AG09319 (cell line): ENCODE measurements around the gene ABCC8.

ENCODE experiments used
- DNase-seq: peaks from one replicate; pipeline ENCODE4 v3.0.0-alpha.2; 2010; ENCODE audit warnings: low read depth; ENCODE audit errors: extremely low read depth
- CTCF ChIP-seq: IDR thresholded peaks from 2 replicates; pipeline ENCODE4 v1.5.1; 2011; ENCODE audit warnings: low read depth, mild to moderate bottlenecking, inconsistent platforms, low read length, moderate library complexity

Gene ABCC8

DNA sequence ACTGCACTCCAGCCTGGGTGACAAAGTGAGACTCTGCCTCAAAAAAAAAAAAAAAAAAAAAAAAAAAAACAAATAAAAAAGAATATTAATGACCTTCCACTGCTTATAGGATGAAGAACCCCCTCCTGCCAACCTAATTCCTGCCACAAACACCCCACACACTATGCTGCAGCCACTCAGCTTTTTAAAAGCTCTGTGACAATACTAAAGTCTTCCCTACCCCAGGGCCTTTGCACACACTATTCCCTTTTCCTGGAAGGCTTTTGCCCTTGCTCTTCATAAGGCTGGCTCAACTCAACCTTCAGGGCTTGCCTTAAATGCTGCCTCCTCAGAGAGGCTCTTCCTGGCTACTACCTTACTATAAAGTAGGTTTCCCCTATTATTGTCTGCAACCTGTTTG is 77.4 kb downstream of the ABCC8 start:
- DNase-seq, result no peak
- TF ChIP-seq CTCF, result no peak

GRCh38 chr11:17397311-17398002 is 79.2 kb downstream of the ABCC8 start:
- DNase-seq, result no peak
- no peak for TF ChIP-seq CTCF

DNA sequence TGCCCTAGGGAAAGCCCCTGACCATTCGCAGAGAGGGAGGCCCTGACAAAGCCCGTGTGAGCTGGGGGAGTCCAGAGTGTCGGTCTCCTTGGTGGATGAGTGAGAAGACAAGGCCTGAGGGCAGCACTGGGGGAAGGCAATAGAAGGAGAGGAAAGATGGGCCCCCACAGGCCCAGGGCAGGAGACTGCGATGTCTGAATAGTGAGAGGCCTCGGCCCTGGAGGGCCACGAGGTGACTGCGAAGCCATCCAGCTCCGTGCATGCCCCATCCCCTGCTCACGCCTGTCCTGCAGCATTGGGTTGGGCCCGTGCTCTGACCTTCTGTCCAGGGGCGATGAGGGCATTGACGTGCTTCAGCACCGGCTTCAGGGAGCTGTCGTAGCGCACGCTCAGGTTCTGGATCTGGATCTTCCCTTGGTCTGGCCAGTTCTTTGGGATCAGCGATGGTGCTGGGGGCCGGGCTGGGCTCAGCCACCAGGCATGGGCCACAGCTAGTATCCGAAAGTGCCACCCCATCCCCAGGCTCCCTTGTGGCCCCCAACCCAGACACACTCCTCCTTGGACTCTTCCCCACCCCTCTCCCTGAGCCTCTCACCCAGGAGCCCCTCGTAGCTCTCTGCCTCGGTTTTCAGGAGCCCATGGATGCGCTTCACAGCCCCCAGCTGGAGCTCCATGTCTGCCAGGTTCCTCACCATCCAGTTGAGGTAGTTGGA is 79.9 kb downstream of the ABCC8 start:
- TF ChIP-seq CTCF, result no peak
- DNase-seq, result no peak

- no peak for DNase-seq
- TF ChIP-seq CTCF, result no peak
Observed at GRCh38 chr11:17395978-17396377, 80.7 kb downstream of the ABCC8 start.

- TF ChIP-seq CTCF, result no peak
Observed at GRCh38 chr11:17395554-17395961, 81.1 kb downstream of the ABCC8 start.

DNA sequence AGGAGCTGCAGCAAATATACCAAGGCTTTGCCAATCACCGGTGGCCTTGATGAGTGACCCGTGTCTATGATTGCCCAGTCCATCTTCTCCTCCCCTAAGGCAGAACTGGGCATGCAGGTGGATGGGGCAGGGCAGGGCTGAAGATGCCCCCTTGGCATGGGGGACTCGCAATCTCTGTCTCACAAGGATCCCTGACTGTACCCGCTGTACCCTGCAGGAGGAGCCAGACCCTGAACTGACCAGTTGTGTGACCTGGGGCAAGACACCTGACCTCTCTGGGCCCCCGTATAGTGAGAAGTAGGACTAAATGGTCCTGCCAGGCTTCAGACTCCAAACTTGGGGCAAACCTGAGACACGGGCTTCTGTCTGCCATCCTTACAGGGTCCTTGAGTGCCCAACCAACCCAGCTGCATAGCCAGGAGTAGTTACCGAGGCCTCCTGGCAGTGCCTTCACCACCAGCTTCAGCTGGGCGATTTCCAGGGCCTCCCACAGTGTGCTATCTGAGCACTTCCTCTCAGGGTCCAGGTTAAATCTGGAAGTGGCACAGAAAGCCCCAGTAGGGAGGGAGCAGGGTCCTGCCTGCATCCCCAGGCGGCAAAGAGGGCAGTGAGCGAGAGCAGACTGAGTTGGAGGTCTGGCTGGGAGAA is 81.8 kb downstream of the ABCC8 start:
- no peak for TF ChIP-seq CTCF
- DNase-seq, result no peak

More at GRCh38 chr11:17395554-17395961, 81.1 kb downstream of the ABCC8 start:
- DNase-seq, result no peak

- no peak for TF ChIP-seq CTCF
- DNase-seq, result no peak
Observed at GRCh38 chr11:17393472-17393871, 83.2 kb downstream of the ABCC8 start.
